DMS53 treated with DMSO at 0.1 percent for 48 hours (cell line): ENCODE measurements around the gene ETV7.
A peak's percentile ranks its signal among the peaks of the same experiment; 100 is the strongest.
"Not testable (repeated sequence)": the region's sequence is repeated elsewhere in the genome, so short reads cannot be mapped to it uniquely, and the experiment has no call there.

Experiments used
- DNase-seq: peaks from one replicate; lab custom pipeline; 2025; ENCODE audit not compliant: unreplicated experiment; lab: John Stamatoyannopoulos, UW

Gene ETV7

GRCh38 chr6:36387440-36388303 is at the start of gene ETV7:
Gene ETV7 (minus strand): TSS chr6:36387669. CDS start chr6:36387541, 128 bp downstream.
- peak; percentile 34 for DNase-seq

GRCh38 chr6:36436466-36436865 is 49.0 kb upstream of the ETV7 start:
- DNase-seq: no peak

- DNase-seq: no peak
Observed at GRCh38 chr6:36432151-36432671, 44.7 kb upstream of the ETV7 start.

- no peak for DNase-seq
Observed at GRCh38 chr6:36431197-36431596, 43.7 kb upstream of the ETV7 start.

GRCh38 chr6:36430351-36430750 is 42.9 kb upstream of the ETV7 start:
- DNase-seq: no peak

- DNase-seq: no peak
Observed at GRCh38 chr6:36428911-36429310, 41.4 kb upstream of the ETV7 start.

GRCh38 chr6:36426622-36427021 is 39.2 kb upstream of the ETV7 start:
- no peak for DNase-seq

- peak; percentile 95 for DNase-seq
Observed at GRCh38 chr6:36423101-36423824, 35.8 kb upstream of the ETV7 start.

GRCh38 chr6:36422714-36423100 is 35.2 kb upstream of the ETV7 start:
- DNase-seq: no peak

- no peak for DNase-seq
Observed at GRCh38 chr6:36419310-36419709, 31.8 kb upstream of the ETV7 start.

GRCh38 chr6:36418558-36418957 is 31.1 kb upstream of the ETV7 start:
- no peak for DNase-seq

GRCh38 chr6:36414481-36414880 is 27.0 kb upstream of the ETV7 start:
- no peak for DNase-seq

GRCh38 chr6:36413489-36414480 is 26.3 kb upstream of the ETV7 start:
- DNase-seq: no peak

GRCh38 chr6:36409718-36410117 is 22.2 kb upstream of the ETV7 start:
- not testable (repeated sequence) for DNase-seq

- no peak for DNase-seq
Observed at GRCh38 chr6:36404164-36404563, 16.7 kb upstream of the ETV7 start.

- DNase-seq: no peak
Observed at GRCh38 chr6:36402481-36402880, 15.0 kb upstream of the ETV7 start.

GRCh38 chr6:36399970-36400369 is 12.5 kb upstream of the ETV7 start:
- DNase-seq: no peak

GRCh38 chr6:36392621-36393020 is 5.2 kb upstream of the ETV7 start:
- no peak for DNase-seq

GRCh38 chr6:36389353-36389752 is 1.9 kb upstream of the ETV7 start:
- DNase-seq: no peak

GRCh38 chr6:36386495-36387439 is 702 bp downstream of the ETV7 start:
- peak; percentile 32 for DNase-seq
